Measurements from ENCODE around the gene NOP14.

Gene NOP14

GRCh38 chr4:2933566-2934076, 29.6 kb downstream of the NOP14 start:
- TF ChIP-seq CTCF (IDR thresholded peaks at IDR 0.05; ENCODE audit: low read depth, low read length, missing control alignments), result no peak
- no peak for DNase-seq (ENCODE audit: low read depth)
- peak overlapping the region; percentile 74 for H3K4me3 ChIP-seq (ENCODE audit: low read depth, low read length)

- DNase-seq (ENCODE audit: low read depth), result no peak
- TF ChIP-seq CTCF (IDR thresholded peaks at IDR 0.05; ENCODE audit: low read depth, low read length, missing control alignments), result no peak
- H3K4me3 ChIP-seq (ENCODE audit: low read depth, low read length), result peak overlapping the region; percentile 74
These were observed 30.1 kb downstream of the NOP14 start for GRCh38 chr4:2932951-2933565.

GRCh38 chr4:2932321-2932950, 30.8 kb downstream of the NOP14 start:
- H3K4me3 ChIP-seq (ENCODE audit: low read depth, low read length), result peak overlapping the region; percentile 74

GRCh38 chr4:2931512-2932301, 31.5 kb downstream of the NOP14 start:
- DNase-seq (ENCODE audit: low read depth), result peak; percentile 62
- H3K4me3 ChIP-seq (ENCODE audit: low read depth, low read length), result peak overlapping the region; percentile 74
- TF ChIP-seq CTCF (IDR thresholded peaks at IDR 0.05; ENCODE audit: low read depth, low read length, missing control alignments), result peak; percentile 65

More at GRCh38 chr4:2932321-2932950, 30.8 kb downstream of the NOP14 start:
- no peak for TF ChIP-seq CTCF (IDR thresholded peaks at IDR 0.05; ENCODE audit: low read depth, low read length, missing control alignments)
- no peak for DNase-seq (ENCODE audit: low read depth)

GRCh38 chr4:2930758-2931511, 32.3 kb downstream of the NOP14 start:
- peak overlapping the region; percentile 74 for H3K4me3 ChIP-seq (ENCODE audit: low read depth, low read length)
- peak; percentile 32 for TF ChIP-seq CTCF (IDR thresholded peaks at IDR 0.05; ENCODE audit: low read depth, low read length, missing control alignments)
- no peak for DNase-seq (ENCODE audit: low read depth)

GRCh38 chr4:2930135-2930757, 33.0 kb downstream of the NOP14 start:
- H3K4me3 ChIP-seq (ENCODE audit: low read depth, low read length), result no peak overlapping the region
- TF ChIP-seq CTCF (IDR thresholded peaks at IDR 0.05; ENCODE audit: low read depth, low read length, missing control alignments), result no peak
- no peak for DNase-seq (ENCODE audit: low read depth)
